ENCODE data around the gene ZC3H8. TPM values are rescaled to one million over a fixed set of nuclear protein-coding genes. Genes with fewer than 3 reads are reported as not detected.

ZC3H8 gene
- total and polyA plus RNA-seq, 2 donors (not counting 1 experiment from before 2014, with no cell fraction given): 5.5 to 26.0 TPM

DNA sequence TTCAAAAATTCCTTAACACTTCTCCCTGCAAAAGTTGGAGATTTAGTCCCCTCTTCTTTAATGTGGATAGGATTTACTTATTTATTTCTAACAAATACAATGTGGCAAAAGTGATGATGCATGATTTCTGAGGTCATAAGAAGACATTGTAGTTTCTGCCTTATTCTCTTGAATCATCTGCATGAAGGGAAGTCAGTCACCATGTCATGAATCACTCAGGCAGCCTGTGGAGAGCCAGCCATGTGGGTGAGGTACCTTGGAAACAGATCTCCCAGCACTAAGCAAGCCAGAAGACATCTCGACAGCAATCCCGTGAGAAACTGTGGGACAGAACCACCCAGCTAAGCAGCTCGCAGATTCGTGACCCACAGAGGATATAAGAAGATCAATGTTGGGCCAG lies 2.7 kb upstream of the ZC3H8 start:
- TF ChIP-seq, protein P1, sequence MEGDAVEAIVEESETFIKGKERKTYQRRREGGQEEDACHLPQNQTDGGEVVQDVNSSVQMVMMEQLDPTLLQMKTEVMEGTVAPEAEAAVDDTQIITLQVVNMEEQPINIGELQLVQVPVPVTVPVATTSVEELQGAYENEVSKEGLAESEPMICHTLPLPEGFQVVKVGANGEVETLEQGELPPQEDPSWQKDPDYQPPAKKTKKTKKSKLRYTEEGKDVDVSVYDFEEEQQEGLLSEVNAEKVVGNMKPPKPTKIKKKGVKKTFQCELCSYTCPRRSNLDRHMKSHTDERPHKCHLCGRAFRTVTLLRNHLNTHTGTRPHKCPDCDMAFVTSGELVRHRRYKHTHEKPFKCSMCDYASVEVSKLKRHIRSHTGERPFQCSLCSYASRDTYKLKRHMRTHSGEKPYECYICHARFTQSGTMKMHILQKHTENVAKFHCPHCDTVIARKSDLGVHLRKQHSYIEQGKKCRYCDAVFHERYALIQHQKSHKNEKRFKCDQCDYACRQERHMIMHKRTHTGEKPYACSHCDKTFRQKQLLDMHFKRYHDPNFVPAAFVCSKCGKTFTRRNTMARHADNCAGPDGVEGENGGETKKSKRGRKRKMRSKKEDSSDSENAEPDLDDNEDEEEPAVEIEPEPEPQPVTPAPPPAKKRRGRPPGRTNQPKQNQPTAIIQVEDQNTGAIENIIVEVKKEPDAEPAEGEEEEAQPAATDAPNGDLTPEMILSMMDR (IDR thresholded peaks at IDR 0.05): no peak
- TF ChIP-seq EZH2 (IDR thresholded peaks at IDR 0.05; ENCODE audit: borderline replicate concordance, insufficient read depth, low read depth, low read length, poor library complexity, severe bottlenecking): no peak
- intact Hi-C loops (cut with micrococcal nuclease): loop anchor here (5.0 to 10.0 kb wide), 3 partner anchors 133 to 370 kb away; partner anchors contain the start of gene CHCHD5
- no peaks in the 10 kb centered on the region for H3K36me3 ChIP-seq (replicated peaks in 1 of 2; ENCODE audit: control extremely low read depth in 1 of 2, control insufficient read depth in 1 of 2, extremely low read depth in 1 of 2, insufficient read depth in 2 of 2, low read length in 1 of 2)
- no peak overlapping the region for H3K27ac ChIP-seq (ENCODE audit: low read length in 2 of 2)
- DNase-seq: no peak
- peaks cover 19% of the 10 kb centered on the region for H3K79me2 ChIP-seq (ENCODE audit: control insufficient read depth, insufficient read depth, low read length)
- peaks cover 0 to 1% (median 0%) of the 10 kb centered on the region in 3 donors for H3K9me3 ChIP-seq (ENCODE audit: control extremely low read depth in 1 of 3, control insufficient read depth in 2 of 3, insufficient read depth in 1 of 3, low read length in 2 of 3)
- no peak overlapping the region for H3K4me3 ChIP-seq (ENCODE audit: control extremely low read depth in 1 of 5, extremely low read depth in 1 of 5, insufficient read depth in 1 of 5, low read depth in 2 of 5, low read length in 4 of 5)
- no peak overlapping the region for H3K4me2 ChIP-seq (replicated peaks; ENCODE audit: low read depth, low read length, poor library complexity, severe bottlenecking)
- ChIA-PET CTCF (no interaction called here), POLR2A (no interaction called here)
- 90% methylated on average over 4 of the region's 4 CpGs for WGBS (ENCODE audit: insufficient coverage)
- H3K9me3 Mint-ChIP-seq (ENCODE audit: insufficient read depth): no peaks in the 10 kb centered on the region
- H3K9ac ChIP-seq (ENCODE audit: low read length): no peak overlapping the region
- H3K27me3 ChIP-seq (replicated peaks in 1 of 4; ENCODE audit: control extremely low read depth in 1 of 4, control insufficient read depth in 3 of 4, insufficient read depth in 4 of 4, low read length in 3 of 4): no peaks in the 10 kb centered on the region
- H3K4me1 ChIP-seq (ENCODE audit: control insufficient read depth in 2 of 2, insufficient read depth in 2 of 2, low read length in 2 of 2): peaks cover 12 to 20% of the 10 kb centered on the region in 2 donors
- H3K27ac Mint-ChIP-seq: no peak overlapping the region
- ATAC-seq (ENCODE audit: low read depth): no peak
- no peak overlapping the region for H3K4me3 Mint-ChIP-seq
- no peaks in the 10 kb centered on the region for H4K20me1 ChIP-seq (ENCODE audit: control insufficient read depth, insufficient read depth, low read length, poor library complexity, severe bottlenecking)
- H2AFZ ChIP-seq (ENCODE audit: insufficient read depth, low read depth, low read length, poor library complexity, severe bottlenecking): no peak overlapping the region
- H3K4me1 Mint-ChIP-seq: peaks cover 25% of the 10 kb centered on the region
- no peaks in the 10 kb centered on the region for H3K27me3 Mint-ChIP-seq

DNA sequence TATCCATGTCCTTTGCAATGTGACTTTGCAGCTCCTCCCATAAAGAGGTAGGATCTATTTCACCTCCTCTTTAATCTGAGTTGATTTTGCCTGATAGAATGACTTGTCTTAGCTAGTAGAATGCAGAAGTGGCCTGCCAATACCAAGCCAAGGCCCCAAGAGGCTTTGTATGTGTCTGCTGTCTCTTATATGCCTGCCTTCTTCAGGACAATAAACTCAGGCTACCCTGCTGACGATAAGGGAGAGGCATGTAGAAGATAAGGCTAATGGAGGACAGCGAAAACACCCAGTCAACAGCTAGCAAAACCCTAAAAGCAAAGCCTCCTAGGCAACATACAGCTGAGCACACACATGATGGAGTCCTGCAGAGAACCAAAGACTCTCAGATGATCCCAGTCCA lies 1.8 kb upstream of the ZC3H8 start:
- Mint-ChIP-seq H3K4me3 (no peak overlapping the region), H3K27ac (no peak overlapping the region), H3K9me3 (ENCODE audit: insufficient read depth) (no peaks in the 10 kb centered on the region), H3K4me1 (peaks cover 25% of the 10 kb centered on the region), H3K27me3 (no peaks in the 10 kb centered on the region)
- H3K4me1 ChIP-seq (ENCODE audit: control insufficient read depth in 2 of 2, insufficient read depth in 2 of 2, low read length in 2 of 2): peaks cover 12 to 20% of the 10 kb centered on the region in 2 donors
- ChIA-PET CTCF (no interaction called here), POLR2A (no interaction called here)
- no peaks in the 10 kb centered on the region for H3K36me3 ChIP-seq (replicated peaks in 1 of 2; ENCODE audit: control extremely low read depth in 1 of 2, control insufficient read depth in 1 of 2, extremely low read depth in 1 of 2, insufficient read depth in 2 of 2, low read length in 1 of 2)
- no peak overlapping the region for H3K9ac ChIP-seq (ENCODE audit: low read length)
- no CpG with 5 or more reads among the region's 2 CpGs for WGBS (ENCODE audit: insufficient coverage)
- no peaks in the 10 kb centered on the region for H3K27me3 ChIP-seq (replicated peaks in 1 of 4; ENCODE audit: control extremely low read depth in 1 of 4, control insufficient read depth in 3 of 4, insufficient read depth in 4 of 4, low read length in 3 of 4)
- H4K20me1 ChIP-seq (ENCODE audit: control insufficient read depth, insufficient read depth, low read length, poor library complexity, severe bottlenecking): no peaks in the 10 kb centered on the region
- no peak overlapping the region for H3K4me3 ChIP-seq (ENCODE audit: control extremely low read depth in 1 of 5, extremely low read depth in 1 of 5, insufficient read depth in 1 of 5, low read depth in 2 of 5, low read length in 4 of 5)
- no peak overlapping the region for H3K4me2 ChIP-seq (replicated peaks; ENCODE audit: low read depth, low read length, poor library complexity, severe bottlenecking)
- ATAC-seq (ENCODE audit: low read depth) (no peak), DNase-seq (no peak)
- TF ChIP-seq, protein P1 (IDR thresholded peaks at IDR 0.05): no peak
- no peak for TF ChIP-seq EZH2 (IDR thresholded peaks at IDR 0.05; ENCODE audit: borderline replicate concordance, insufficient read depth, low read depth, low read length, poor library complexity, severe bottlenecking)
- H2AFZ ChIP-seq (ENCODE audit: insufficient read depth, low read depth, low read length, poor library complexity, severe bottlenecking): no peak overlapping the region
- intact Hi-C loops (cut with micrococcal nuclease): loop anchor here (5.0 to 10.0 kb wide), 3 partner anchors 132 to 369 kb away; partner anchors contain the start of gene CHCHD5
- no peak overlapping the region for H3K27ac ChIP-seq (ENCODE audit: low read length in 2 of 2)
- peaks cover 28% of the 10 kb centered on the region for H3K79me2 ChIP-seq (ENCODE audit: control insufficient read depth, insufficient read depth, low read length)
- H3K9me3 ChIP-seq (ENCODE audit: control extremely low read depth in 1 of 3, control insufficient read depth in 2 of 3, insufficient read depth in 1 of 3, low read length in 2 of 3): no peaks in the 10 kb centered on the region

Data from B cell (primary cell).